AG04450 (cell line): ENCODE measurements around the gene UCHL5. TPM values are rescaled to one million over a fixed set of nuclear protein-coding genes. Genes with fewer than 3 reads are reported as not detected.

Source experiments
- CTCF ChIA-PET: fragments of 300-600, 350-600 bp; formaldehyde crosslinking; extraction: SDS; loops from one replicate; lab custom pipeline; 2022; ENCODE audit warnings: antibody characterized with exemption, inconsistent platforms; lab: Charles Lee
- POLR2A ChIA-PET: fragments of 350-600 bp; formaldehyde crosslinking; extraction: SDS; loops from one replicate; lab custom pipeline; 2021; ENCODE audit warnings: antibody characterized with exemption, inconsistent platforms; lab: Yijun Ruan, JAX
- DNase-seq: peaks from one replicate; pipeline ENCODE4 v3.0.0-alpha.2; 2011; ENCODE audit warnings: low read depth, low spot score
- H3K27ac ChIP-seq: one replicate; pipeline ENCODE4 v1.5.1; 2012; ENCODE audit warnings: low read depth, low read length, control low read depth
- H3K27me3 ChIP-seq: one replicate; pipeline ENCODE4 v1.6.0; 2012; ENCODE audit warnings: low read length; ENCODE audit not compliant: control insufficient read depth, insufficient read depth
- H3K4me3 ChIP-seq: 2 replicates; pipeline ENCODE4 v1.5.1; 2011; ENCODE audit warnings: mild to moderate bottlenecking, low read depth, low read length, control low read depth
- H3K9me3 ChIP-seq: 2 replicates; pipeline ENCODE4 v1.5.1; 2012; ENCODE audit warnings: low read length; ENCODE audit not compliant: control insufficient read depth, insufficient read depth
- polyA plus RNA-seq: library from polyadenylated mRNA; depleted of rRNA; stranded (reverse); fragments of >200 nt; gene quantifications from 2 replicates; pipeline ENCODE4 v1.2.3, GENCODE V29; 2011
- TF ChIP-seq, protein P1 (sequence below): IDR thresholded peaks from 2 replicates; pipeline ENCODE4 v1.5.1; 2011; ENCODE audit warnings: low read depth, low read length, control low read depth, inconsistent platforms

The UCHL5 gene
- polyA plus RNA-seq, 1 experiment = 28.8 TPM

GRCh38 chr1:193066606-193067005 is 7.4 kb upstream of the UCHL5 start:
- TF ChIP-seq, protein P1, sequence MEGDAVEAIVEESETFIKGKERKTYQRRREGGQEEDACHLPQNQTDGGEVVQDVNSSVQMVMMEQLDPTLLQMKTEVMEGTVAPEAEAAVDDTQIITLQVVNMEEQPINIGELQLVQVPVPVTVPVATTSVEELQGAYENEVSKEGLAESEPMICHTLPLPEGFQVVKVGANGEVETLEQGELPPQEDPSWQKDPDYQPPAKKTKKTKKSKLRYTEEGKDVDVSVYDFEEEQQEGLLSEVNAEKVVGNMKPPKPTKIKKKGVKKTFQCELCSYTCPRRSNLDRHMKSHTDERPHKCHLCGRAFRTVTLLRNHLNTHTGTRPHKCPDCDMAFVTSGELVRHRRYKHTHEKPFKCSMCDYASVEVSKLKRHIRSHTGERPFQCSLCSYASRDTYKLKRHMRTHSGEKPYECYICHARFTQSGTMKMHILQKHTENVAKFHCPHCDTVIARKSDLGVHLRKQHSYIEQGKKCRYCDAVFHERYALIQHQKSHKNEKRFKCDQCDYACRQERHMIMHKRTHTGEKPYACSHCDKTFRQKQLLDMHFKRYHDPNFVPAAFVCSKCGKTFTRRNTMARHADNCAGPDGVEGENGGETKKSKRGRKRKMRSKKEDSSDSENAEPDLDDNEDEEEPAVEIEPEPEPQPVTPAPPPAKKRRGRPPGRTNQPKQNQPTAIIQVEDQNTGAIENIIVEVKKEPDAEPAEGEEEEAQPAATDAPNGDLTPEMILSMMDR = no peak

DNA sequence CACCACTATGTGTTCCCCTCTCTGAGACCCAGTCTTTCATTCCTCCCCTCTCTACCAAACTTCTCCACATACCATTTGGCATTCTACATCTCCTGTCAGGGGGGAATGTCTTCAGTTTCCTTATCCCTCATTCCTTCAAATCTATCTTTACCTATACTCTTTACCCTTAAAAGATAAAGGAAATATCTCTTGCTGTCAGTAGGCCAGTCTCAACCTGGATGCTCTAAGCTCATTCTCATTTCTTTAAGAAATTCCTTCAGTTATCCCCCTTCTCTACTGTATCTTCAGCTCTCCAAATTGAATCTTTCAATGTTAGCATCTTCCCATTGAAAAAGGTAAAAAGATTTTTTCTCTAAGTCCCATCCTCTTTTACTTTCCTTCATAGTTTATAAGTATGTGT is 6.8 kb upstream of the UCHL5 start:
- TF ChIP-seq, protein P1 = no peak
- no peak overlapping the region for H3K4me3 ChIP-seq
- H3K27ac ChIP-seq = no peak overlapping the region
- H3K9me3 ChIP-seq = no peaks in the 10 kb centered on the region
- ChIA-PET CTCF (no interaction called here), POLR2A (no interaction called here)
- DNase-seq = no peak
- H3K27me3 ChIP-seq = no peaks in the 10 kb centered on the region

More at GRCh38 chr1:193066606-193067005, 7.4 kb upstream of the UCHL5 start:
- POLR2A ChIA-PET = no interaction called here
- H3K9me3 ChIP-seq = no peaks in the 10 kb centered on the region
- no peak overlapping the region for H3K4me3 ChIP-seq
- H3K27me3 ChIP-seq = no peaks in the 10 kb centered on the region
- no peak overlapping the region for H3K27ac ChIP-seq
- no peak for DNase-seq
- CTCF ChIA-PET = no interaction called here

GRCh38 chr1:193062698-193063463 is 3.7 kb upstream of the UCHL5 start:
- TF ChIP-seq, protein P1 = no peak
- no peak for DNase-seq
- CTCF ChIA-PET = no interaction called here
- POLR2A ChIA-PET = no interaction called here
- Histone ChIP-seq H3K4me3 (no peak overlapping the region), H3K9me3 (peaks cover 4% of the 10 kb centered on the region; the same call in 1 of the 2 replicates), H3K27ac (no peak overlapping the region), H3K27me3 (no peaks in the 10 kb centered on the region)

GRCh38 chr1:193060938-193061337 is 1.8 kb upstream of the UCHL5 start:
- DNase-seq = no peak
- CTCF ChIA-PET = interaction anchor here (1.1 kb wide), 1 partner anchor 9 kb away, joined by 5 read pairs; no protein-coding TSS in a partner anchor
- POLR2A ChIA-PET = no interaction called here
- TF ChIP-seq, protein P1 = no peak
- peaks cover 4% of the 10 kb centered on the region; the same call in 1 of the 2 replicates for H3K9me3 ChIP-seq
- H3K27ac ChIP-seq = no peak overlapping the region
- H3K27me3 ChIP-seq = no peaks in the 10 kb centered on the region
- H3K4me3 ChIP-seq = peak overlapping the region; percentile 95

DNA sequence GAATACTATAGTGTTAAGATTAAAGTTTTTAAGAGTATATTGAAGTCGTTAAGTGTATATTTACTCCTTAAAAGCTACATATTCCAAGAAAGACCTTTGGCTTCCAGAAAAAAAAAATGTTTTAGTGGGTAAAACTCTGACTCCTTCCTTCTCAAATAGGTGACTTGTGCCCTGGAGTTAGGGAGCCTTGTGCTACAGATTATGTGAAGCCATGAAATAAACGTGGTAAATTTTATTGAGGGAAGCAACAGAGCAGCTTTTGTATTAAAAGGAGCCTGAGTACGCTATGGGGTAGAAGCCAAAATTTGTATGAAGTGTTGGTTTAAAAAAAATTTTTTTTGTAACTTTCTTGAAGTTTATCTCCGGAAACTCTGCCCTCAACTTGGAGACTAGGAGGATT is 1.2 kb upstream of the UCHL5 start:
- CTCF ChIA-PET = interaction anchor here (0.6 to 1.1 kb wide), 2 partner anchors 9 to 61 kb away, joined by 3 to 5 read pairs; no protein-coding TSS in a partner anchor
- POLR2A ChIA-PET = no interaction called here

More for the DNA sequence above, 1.2 kb upstream of the UCHL5 start:
- H3K27me3 ChIP-seq = no peaks in the 10 kb centered on the region
- no peak for DNase-seq
- H3K27ac ChIP-seq = no peak overlapping the region
- H3K9me3 ChIP-seq = peaks cover 4% of the 10 kb centered on the region; the same call in 1 of the 2 replicates
- H3K4me3 ChIP-seq = peak overlapping the region; percentile 95
- TF ChIP-seq, protein P1 = no peak
